ENCODE measurements around the gene TST. TPM values are rescaled to one million over a fixed set of nuclear protein-coding genes. Genes with fewer than 3 reads are reported as not detected.

The TST gene
- total and polyA plus RNA-seq, 2 donors (not counting 1 experiment from before 2014, with no cell fraction given), result 1.4 to 5.9 TPM

DNA sequence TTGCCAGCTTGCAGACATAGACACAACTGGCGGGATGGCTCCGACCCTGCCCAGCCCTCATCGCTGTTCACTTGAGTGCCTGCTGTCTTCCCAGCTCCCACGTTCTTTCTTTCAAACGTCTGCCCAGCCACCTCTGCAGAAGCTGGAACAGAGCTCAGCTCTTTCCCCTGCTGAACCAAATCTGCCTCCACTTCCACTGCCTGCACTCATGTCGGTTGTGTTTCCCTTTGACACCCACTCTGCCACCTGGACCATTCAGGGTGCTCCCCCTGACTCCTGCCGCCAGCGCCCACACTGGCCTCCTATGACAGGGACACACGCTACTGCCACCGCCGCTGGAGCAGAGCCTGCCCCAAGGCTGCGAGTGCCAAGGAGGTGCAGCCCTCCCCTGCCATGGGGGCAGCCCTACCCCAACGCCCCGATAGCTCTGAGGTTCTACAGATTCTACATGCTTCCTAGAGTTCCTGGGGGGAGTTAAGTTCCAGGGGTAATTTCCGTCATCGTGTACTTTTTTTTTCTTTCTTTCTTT lies 37.9 kb downstream of the TST start:
- Histone ChIP-seq H3K4me1 (ENCODE audit: control insufficient read depth in 2 of 2, insufficient read depth in 2 of 2, low read length in 2 of 2) (peaks cover 0 to 11% of the 10 kb centered on the region in 2 donors), H2AFZ (ENCODE audit: insufficient read depth, low read depth, low read length, poor library complexity, severe bottlenecking) (no peak overlapping the region), H3K27me3 (replicated peaks in 1 of 4; ENCODE audit: control extremely low read depth in 1 of 4, control insufficient read depth in 3 of 4, insufficient read depth in 4 of 4, low read length in 3 of 4) (peaks cover 0 to 24% (median 2%) of the 10 kb centered on the region in 4 experiments), H3K4me3 (ENCODE audit: control extremely low read depth in 1 of 5, extremely low read depth in 1 of 5, insufficient read depth in 1 of 5, low read depth in 2 of 5, low read length in 4 of 5) (no peak overlapping the region), H3K9me3 (ENCODE audit: control extremely low read depth in 1 of 3, control insufficient read depth in 2 of 3, insufficient read depth in 1 of 3, low read length in 2 of 3) (peaks cover 9 to 12% (median 11%) of the 10 kb centered on the region in 3 donors), H3K79me2 (ENCODE audit: control insufficient read depth, insufficient read depth, low read length) (no peaks in the 10 kb centered on the region), H3K4me2 (replicated peaks; ENCODE audit: low read depth, low read length, poor library complexity, severe bottlenecking) (no peak overlapping the region), H3K9ac (ENCODE audit: low read length) (no peak overlapping the region), H4K20me1 (ENCODE audit: control insufficient read depth, insufficient read depth, low read length, poor library complexity, severe bottlenecking) (no peaks in the 10 kb centered on the region), H3K36me3 (replicated peaks in 1 of 2; ENCODE audit: control extremely low read depth in 1 of 2, control insufficient read depth in 1 of 2, extremely low read depth in 1 of 2, insufficient read depth in 2 of 2, low read length in 1 of 2) (no peaks in the 10 kb centered on the region), H3K27ac (ENCODE audit: low read length in 2 of 2) (no peak overlapping the region)
- Mint-ChIP-seq H3K27me3 (peaks cover 18% of the 10 kb centered on the region), H3K4me1 (peaks cover 9% of the 10 kb centered on the region), H3K27ac (no peak overlapping the region), H3K4me3 (no peak overlapping the region), H3K9me3 (ENCODE audit: insufficient read depth) (peaks cover 8% of the 10 kb centered on the region)
- ATAC-seq (ENCODE audit: low read depth) (no peak), DNase-seq (no peak)
- no peak for TF ChIP-seq EZH2 (IDR thresholded peaks at IDR 0.05; ENCODE audit: borderline replicate concordance, insufficient read depth, low read depth, low read length, poor library complexity, severe bottlenecking)
- TF ChIP-seq, protein P1, sequence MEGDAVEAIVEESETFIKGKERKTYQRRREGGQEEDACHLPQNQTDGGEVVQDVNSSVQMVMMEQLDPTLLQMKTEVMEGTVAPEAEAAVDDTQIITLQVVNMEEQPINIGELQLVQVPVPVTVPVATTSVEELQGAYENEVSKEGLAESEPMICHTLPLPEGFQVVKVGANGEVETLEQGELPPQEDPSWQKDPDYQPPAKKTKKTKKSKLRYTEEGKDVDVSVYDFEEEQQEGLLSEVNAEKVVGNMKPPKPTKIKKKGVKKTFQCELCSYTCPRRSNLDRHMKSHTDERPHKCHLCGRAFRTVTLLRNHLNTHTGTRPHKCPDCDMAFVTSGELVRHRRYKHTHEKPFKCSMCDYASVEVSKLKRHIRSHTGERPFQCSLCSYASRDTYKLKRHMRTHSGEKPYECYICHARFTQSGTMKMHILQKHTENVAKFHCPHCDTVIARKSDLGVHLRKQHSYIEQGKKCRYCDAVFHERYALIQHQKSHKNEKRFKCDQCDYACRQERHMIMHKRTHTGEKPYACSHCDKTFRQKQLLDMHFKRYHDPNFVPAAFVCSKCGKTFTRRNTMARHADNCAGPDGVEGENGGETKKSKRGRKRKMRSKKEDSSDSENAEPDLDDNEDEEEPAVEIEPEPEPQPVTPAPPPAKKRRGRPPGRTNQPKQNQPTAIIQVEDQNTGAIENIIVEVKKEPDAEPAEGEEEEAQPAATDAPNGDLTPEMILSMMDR (IDR thresholded peaks at IDR 0.05), result no peak
- ChIA-PET POLR2A (interaction anchor here (0.6 kb wide), 1 partner anchor 703 kb away, joined by 5 read pairs; no protein-coding TSS in a partner anchor), CTCF (interaction anchor here (0.7 to 9.6 kb wide), 8 partner anchors 15 to 429 kb away, joined by 3 to 62 read pairs (median 3); partner anchors contain the start of gene NCF4)
- intact Hi-C loops (cut with micrococcal nuclease), result no loop called here
- 92% methylated on average over 12 of the region's 16 CpGs for WGBS (ENCODE audit: insufficient coverage)
